NCI-H1092 (cell line): ENCODE data around the gene FBXW11.

ENCODE experiments used
- DNase-seq: peaks from one replicate; lab custom pipeline; 2025; lab: John Stamatoyannopoulos, UW

Gene FBXW11

DNA sequence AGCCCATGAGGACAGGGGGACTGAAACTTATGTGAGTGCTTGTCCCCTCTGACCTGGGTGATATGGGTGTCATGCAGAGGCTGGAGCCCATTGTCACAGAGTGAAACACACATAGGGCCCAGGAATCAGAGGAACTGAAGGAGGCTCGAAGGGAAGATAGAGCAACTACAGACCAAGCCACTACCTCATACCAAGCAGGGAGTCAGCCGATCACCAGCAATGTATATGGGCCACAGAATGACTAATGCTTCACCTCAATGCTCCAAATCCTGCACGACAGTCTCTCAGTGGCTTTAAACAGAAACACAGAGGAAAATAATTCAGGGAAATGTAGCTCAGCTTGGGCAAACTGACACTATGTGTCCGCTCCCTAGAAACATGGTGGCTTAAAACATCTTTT, 8.9 kb upstream of the FBXW11 start:
- DNase-seq = no peak

DNA sequence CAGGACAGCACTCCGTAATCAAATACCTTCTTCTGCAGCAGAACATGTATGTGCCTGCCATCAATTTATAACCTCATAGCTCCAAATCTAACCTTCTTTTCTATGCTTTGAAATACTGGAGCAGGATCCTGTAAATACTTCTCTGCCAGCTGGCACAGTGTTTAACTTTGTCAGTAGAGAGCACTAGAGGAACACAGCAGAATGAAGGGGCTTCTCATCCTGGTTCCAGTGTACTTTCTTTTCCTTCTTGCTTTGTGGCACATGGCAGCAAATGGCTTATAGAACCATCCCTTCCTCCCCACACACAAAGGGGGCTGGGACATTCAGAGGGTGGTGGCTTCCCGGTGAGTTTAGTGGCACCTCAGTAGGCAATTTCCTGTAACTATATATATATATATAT, 3.8 kb upstream of the FBXW11 start:
- DNase-seq = no peak

DNA sequence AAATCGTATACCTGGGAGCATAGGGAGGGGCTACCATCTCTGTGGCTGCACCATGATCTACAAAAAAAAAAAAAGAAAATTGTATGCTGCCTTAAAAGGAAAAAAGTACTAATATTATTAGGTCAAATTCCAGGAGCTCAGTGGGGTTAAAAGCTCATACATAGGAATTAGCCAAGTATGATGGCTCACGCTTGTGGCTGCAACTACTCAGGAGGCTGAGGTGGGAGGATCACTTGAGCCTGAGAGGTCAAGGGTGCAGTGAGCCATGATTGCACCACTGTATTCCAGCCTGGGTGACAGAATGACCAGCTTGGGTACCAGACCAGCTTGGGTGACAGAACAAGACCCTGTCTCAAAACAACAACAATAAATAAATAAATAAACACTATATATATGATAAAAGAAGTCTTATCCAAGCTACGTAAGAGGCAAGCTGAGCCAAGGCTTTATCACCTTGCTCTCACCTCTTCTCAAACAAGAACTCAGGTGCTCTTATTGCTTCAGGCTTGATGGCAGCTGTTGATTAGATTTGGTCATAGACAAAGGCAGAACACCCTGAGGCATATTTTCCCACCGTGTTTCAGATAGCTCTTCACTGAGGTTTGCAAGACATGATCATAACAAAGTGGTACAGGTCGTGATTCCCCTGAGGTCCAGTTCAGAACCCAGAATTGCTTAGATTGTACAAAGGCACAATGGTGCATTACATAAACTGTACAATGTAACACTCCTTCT, 3.3 kb upstream of the FBXW11 start:
- no peak for DNase-seq

DNA sequence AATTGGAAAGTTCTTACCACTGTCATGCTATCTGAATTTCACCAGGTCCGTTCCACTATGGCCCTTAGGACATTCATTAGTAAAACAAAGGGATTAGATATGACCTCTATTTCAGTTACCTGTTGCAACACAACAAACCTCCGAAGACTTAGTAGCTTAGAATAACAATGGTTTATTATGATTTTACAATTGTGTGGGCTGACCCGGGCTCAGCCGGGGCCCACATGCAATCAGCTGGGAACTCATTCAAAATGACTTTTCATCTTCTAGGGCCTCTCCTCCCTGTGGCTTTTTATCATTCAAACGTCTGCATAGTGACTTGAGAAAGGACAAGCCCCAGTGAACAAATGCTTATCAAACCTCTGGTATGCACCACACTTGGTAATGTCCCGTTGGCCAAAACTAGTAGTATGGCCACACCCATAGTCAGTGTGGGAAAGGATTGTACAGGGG, 2.3 kb upstream of the FBXW11 start:
- no peak for DNase-seq

DNA sequence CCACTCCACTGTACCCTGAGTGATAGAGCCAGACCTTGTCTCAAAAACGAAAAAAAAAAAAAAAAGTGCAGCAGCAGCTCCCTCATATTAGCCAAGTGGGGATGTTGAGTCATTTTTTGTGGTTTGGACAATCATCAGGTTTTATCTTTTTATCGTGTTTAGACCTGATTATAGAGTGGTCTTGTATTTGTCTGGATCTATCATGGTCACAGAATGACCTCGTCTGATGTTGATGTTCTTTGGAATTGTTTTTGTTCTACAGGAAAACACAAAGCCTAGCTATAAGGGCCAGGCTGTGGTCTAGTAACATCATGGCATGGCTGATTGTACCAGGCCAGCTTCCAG, 1.6 kb upstream of the FBXW11 start:
- no peak for DNase-seq

DNA sequence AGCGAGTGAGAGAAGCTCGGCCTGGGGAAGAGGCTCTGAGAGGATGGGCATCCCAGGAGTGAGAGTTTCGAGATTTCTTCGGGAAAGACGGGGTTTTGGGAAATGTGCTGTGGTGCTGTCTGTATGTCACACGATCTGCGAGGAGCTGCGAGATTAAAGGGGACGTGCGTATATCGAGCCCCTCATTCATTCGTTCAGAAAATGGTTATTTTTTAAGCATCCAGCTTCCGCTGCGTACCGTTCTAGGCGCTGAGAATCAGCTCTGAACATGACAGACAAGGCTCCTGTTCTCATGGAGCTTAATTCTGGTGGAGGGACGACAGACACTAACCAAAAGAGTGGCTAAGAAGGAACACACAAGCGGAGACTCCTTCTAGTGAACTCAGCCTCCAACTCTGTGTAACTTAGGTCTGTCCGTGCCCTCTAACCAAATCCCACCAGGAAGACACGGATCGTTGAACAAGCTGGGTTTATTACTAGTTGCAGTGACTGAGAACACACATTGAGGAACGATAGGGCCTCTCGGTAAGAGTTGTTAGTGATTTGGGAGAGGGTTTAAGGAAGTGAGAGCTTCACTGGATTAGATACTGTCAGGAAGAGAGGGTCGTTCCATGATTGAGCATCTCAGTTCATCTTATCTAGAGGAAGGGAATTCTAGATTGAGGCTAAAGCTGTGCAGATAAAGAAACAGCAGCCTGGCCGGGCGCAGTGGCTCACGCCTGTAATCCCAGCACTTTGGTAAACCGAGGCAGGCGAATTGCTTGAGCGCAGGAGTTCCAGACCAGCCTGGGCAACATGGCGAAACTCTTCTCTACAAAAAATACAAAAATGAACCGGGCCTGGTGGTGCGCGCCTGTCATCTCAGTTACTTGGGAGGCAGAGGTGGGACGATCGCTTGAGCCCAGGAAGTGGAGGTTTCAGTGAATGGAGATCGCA, 1.0 kb upstream of the FBXW11 start:
- DNase-seq = no peak

DNA sequence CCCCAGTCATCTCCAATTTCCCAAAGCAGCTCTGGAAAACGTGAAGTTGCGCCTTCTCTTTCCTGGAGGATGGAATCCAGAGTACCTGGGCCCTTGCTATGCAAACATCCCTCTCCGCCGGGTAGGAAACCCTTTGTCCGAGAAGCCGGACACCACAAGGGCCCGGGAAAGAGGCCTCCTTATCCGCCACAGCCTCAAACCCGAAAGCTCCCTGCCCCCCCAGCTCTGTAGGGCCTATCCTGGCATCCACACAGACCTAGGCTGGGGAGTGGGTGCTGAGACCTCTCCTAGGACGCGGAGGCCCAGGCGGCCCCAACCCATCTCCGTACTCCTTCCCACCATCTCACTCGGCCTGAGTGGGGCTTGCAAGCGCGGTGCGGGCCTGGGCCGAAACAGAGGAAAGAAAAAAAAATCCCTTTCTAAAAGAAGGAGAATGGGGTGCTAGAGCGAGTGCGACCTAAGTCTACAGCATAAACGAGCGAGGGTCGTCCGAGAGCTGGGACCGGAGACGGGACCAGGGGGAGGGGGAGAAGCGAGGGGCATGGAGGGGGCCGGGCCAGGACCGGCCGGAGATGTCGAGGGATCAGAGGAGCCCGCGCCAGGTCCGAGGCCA, 624 bp downstream of the FBXW11 start:
- DNase-seq = no peak

DNA sequence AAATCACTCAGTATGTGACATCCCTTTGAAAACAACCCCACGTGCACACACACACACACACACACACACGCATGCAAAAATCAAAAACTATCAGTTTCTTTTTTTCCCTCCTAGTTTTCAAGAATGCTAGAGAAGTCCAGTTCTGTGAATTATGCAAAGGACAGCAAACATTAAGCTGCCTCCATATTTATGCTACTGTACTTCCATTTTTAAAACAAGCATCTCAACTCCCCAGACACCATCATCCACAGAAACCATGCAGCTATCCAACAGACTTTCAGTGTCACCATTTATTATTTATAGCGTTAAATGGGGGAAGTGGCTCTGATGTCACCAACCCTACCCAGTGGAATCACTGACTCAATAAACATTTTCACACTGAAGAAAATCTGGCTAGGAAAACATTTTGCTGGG, 1.6 kb downstream of the FBXW11 start:
- no peak for DNase-seq

DNA sequence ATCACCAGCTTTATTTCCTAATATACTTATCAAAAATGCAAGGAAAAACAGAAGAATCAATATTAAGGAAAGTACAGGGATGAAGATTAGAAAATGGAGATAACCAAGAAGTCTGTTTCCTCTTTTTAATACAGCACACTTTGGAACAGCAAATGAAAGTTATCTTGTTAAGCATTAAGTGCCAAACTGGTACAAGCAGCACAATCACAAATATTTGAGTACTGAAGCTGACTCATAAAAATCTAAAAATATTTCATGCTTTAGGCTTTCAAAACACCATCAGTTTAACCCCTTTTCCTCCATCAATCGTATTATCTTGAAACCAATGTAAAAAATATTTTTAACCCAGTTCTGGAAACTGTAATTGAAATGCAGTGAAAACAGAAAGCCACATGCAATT, 2.7 kb downstream of the FBXW11 start:
- no peak for DNase-seq

DNA sequence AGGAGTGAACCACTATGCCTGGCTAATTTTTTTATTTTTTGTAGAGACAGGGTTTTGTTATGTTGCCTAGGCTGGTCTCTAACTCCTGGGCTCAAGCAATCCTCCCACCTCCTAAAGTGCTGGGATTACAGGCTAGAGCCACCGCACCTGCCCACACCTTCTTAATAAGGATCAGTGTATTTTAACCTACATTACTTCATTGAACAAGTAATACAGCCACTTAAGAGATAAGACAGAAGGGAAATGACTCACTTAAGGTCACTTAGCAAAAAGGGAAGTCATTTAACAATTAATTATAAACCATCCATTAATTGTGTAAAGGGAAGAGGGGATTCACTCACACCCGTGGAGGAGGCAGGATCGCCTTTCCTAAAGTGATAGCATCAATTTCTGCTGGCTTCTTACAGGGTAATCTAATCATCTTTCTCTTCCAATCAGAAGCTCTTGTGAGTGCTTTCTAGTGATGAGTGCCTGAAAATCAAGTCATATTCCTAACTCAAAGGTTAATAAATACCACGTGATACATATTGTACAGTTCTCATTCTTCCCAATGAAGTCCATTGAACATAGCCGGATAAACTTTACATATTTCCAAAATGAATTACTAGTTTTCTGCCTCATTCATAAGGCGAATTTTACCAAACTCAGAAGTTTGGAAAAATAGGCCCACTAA, 3.5 kb downstream of the FBXW11 start:
- no peak for DNase-seq

DNA sequence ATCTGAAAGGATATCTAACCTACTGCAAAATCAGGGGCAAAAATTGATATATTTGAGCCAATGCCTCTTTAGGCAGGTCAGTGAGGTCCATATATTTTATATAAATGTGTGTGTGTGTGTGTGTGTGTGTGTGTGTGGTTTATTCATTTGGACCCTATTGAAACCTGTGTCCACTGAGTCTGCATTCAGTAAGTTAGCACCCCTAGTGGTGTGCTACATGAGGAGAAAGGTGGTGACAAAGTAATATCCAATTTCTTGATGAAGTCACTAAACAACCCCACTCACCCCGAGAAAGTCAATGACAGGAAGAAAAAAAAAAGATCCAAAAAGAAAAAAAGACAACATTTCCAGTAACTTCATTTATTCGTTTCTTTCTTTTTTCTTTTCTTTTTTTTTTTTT, 4.1 kb downstream of the FBXW11 start:
- DNase-seq = no peak

DNA sequence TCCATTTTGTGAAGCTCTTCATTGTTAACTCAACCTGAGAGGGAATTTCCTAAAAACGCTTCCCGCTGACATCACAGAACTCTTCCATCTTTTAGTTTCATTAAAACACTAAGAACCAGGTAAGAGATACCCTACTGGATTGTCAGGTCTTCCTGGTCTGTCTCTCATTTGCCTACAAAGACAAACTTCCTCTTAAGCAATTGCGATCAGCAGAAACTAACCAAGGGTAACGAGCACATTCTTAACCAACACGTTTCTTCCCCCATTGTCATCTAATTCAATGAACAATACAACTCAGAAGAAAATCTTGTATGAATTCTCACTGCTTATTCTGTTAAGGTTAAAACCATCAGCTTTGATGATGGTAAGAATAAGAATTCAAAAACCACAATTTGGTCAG, 6.6 kb downstream of the FBXW11 start:
- no peak for DNase-seq

DNA sequence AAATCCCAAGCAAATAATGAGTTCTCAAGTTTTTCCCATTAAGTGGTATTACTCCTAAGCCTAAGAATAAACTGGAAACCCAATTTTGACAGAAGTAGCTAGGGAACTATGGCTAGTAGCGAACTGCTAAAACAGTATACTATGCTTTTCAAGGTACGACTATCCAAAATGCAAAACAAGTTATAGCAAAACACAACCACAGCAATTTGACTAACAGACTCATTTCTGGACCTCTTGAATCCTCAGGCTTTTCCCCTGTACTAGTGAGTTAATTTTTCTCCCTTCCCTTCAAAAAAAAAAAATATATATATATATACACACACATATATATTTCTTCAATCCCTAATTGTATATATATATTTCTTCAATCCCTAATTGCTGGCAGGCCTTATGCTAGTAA, 7.3 kb downstream of the FBXW11 start:
- no peak for DNase-seq

DNA sequence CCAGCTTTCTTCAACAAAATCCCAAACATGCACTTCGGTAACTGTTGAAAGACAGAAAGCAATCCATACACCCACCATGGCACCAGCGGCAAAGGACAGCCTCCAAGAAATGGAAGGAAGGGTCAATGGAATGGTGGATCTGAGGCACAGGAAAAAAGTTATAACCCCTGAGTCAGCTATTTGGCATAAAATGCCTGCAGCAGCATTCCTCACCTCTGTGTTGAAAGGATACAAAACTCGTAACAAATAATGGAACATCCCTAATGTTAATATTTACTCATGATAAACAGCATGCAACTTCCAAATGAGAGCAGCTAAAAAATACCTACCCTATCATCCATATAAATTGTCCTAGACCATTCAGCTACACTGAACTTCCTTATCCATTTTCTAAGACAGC, 9.4 kb downstream of the FBXW11 start:
- no peak for DNase-seq

DNA sequence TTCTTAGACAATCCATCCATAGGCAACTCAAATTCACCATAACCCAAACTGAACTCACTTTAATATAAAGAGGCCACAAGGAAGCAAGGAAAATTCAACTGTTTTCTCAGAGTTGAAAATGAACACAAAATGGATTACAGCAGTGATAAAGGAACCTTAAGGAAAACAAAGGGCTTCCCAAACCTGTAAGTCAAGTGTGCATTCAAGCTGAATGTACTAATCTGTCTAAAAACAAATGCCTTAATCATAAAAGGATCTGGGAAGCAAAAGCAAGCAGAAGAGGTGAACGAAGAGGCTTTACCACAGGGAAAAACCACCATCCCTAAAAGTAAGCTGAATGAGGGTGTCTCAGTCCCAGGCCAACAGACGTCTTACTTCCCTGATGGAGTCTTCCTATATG, 13.6 kb downstream of the FBXW11 start:
- no peak for DNase-seq

DNA sequence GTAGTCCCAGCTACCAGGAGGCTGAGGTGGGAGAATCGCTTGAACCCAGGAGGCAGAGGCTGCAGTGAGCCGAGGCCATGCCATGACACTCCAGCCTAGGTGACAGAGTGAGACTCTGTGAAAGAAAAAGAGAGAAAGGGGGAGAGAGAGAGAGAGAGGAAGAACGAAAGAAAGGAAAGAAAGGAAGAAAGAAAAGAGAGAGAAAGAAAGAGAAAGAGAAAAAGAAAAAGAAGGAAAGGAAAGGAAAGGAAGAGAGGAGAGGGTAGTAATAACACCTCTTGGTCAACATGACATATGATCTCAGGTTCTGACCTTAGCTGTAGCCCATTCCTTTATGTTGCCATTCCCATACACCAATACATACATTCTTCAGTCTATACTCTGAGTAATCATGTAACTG, 14.1 kb downstream of the FBXW11 start:
- DNase-seq = no peak

DNA sequence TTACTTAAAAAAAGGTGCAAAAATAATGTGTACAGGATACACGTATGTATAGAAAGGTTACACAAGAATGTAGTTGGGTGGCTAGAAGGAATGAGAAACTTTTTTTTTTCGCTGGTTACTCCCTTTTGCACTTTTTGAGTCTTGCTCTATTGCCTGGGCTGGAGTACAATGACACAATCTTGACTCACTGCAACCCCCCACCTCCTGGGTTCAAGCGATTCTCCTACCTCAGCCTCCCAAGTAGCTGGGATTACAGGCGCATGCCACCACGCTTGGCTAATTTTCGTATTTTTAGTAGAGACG, 15.8 kb downstream of the FBXW11 start:
- DNase-seq = no peak

DNA sequence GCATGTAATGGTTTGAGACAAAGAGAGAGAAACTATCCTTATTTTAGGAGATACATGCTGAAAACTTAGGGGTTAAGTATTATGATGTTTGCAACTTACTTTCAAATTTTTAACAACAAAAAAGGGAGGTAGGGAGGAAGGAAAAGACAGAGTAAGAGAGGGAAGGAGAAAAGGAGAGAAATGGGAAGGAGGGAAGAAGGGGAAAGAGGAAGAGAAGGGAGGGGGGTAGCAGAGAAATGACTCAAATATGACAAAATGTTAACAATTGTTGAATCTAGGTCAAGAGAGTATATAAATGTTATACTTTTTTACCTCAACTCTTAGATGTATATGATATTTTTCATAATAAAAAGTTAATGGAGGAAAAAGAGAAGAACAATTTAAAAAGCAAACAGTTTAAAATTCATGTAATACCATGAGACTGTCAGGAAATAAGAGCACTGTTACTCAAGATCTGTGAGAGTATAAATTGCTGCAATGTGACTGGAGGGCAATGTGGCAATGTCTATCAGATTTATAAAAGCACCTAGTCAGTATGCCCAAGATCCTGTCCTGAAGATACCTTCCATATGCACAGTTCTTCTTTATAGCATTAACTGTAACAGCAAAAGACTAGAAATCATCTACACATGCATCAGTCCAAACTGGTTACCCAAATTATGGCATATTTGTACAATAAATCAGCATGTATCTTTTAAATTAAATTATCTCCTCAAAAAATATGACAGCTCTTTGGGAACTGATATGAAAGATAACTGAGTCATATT, 16.3 kb downstream of the FBXW11 start:
- DNase-seq = no peak

DNA sequence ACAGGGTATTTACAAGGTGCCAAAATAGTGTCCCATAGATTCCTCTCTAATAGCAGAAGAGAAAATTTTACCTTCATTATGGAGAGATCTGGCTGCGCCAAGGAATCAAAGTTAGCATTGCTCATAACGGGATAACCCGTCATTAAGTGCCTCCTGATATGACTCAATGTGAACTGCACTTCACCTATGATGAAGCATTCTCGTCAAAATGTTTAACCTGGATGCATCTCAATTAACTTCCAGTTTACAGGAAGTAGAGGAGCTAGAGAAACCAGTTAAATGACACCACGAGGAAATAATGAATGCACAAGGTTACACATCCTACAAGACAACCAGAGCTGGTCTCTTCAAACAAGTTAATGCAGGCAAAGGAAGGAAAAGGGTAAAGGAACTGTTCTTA, 17.2 kb downstream of the FBXW11 start:
- DNase-seq = no peak

DNA sequence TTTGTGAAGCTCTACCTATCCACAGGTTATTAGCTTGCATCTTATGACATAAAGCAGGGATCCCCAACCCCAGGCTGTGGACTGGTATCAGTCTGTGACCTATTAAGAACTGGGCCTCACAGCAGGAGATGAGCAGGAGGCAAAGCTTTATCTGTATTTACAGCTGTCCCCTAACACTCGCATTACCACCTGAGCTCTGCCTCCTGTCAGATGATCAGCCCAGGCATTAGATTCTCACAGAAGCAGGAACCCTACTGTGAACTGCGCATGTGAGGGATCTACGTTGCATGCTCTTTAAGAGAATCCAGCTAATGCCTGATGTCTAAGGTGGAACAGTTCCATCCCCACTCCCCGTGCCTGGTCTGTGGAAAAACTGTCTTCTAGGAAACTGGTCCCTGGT, 19.7 kb downstream of the FBXW11 start:
- DNase-seq = no peak

DNA sequence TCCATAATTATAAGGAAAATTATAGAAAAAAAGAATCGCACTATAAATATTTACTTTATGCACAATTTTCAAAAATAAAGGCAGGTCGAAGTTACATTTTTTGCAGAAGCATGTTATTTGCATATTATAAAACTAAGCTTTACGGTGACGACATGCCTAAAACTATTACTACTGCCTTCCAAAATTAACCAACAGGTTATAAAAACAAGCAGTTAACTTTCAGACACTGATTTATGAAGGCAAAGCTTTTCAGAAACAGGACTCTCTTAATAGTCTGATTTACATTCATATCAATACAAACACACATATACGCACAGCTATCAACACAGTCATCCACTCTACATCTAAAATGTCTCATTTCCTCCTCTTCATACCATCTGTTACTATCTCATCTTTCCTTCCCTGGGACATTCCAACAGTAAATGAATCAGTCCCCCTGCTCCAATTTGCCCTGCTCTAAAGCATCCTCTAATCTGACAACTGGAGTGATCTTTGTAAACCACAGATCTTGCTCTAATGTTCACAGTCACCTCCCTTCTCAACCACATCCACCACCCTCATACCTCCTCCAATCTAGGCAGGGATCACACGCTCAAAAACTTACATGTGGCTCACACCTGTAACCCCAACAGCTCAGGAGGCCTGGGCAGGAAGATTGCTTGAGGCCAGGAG, 21.6 kb downstream of the FBXW11 start:
- DNase-seq = no peak
